B cell (primary cell): ENCODE measurements around the gene REST.

Experiments used
- EZH2 ChIP-seq: IDR thresholded peaks from 2 replicates; pipeline ENCODE4 v1.6.1; 2012; ENCODE audit warnings: borderline replicate concordance, low read depth, mild to moderate bottlenecking, moderate library complexity, low read length; ENCODE audit not compliant: insufficient read depth, poor library complexity, severe bottlenecking
- TF ChIP-seq, protein P1 (sequence below): fragments of 200-600 bp; IDR thresholded peaks from one replicate; pipeline ENCODE4 v1.8.0; 2022; ENCODE audit warnings: antibody characterized with exemption, mild to moderate bottlenecking

DNA sequence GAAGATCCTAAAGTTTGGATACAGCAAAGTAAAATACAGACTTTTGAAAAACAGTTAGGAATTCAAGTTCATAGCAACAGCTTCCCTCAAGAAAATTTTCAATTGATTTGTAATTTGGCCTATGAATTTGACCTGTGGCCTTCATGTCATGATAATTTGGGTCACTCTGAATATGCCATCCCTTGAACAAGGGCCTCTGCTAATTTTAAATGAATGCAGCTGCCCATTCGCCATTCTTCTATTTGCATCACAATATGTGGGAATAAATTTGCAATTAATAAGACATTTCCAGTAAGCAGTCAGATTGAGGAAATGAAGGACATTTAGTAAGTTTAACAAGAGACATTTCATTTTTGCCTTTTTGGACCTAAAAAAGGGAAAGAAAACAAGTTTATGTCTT is 1.9 kb upstream of the REST start:
- no peak for TF ChIP-seq EZH2
- TF ChIP-seq, protein P1, sequence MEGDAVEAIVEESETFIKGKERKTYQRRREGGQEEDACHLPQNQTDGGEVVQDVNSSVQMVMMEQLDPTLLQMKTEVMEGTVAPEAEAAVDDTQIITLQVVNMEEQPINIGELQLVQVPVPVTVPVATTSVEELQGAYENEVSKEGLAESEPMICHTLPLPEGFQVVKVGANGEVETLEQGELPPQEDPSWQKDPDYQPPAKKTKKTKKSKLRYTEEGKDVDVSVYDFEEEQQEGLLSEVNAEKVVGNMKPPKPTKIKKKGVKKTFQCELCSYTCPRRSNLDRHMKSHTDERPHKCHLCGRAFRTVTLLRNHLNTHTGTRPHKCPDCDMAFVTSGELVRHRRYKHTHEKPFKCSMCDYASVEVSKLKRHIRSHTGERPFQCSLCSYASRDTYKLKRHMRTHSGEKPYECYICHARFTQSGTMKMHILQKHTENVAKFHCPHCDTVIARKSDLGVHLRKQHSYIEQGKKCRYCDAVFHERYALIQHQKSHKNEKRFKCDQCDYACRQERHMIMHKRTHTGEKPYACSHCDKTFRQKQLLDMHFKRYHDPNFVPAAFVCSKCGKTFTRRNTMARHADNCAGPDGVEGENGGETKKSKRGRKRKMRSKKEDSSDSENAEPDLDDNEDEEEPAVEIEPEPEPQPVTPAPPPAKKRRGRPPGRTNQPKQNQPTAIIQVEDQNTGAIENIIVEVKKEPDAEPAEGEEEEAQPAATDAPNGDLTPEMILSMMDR = no peak
